MM.1S (cell line): Measurements from ENCODE around the gene SCUBE2.

Experiments used
- DNase-seq: peaks from one replicate; pipeline ENCODE4 v3.0.0-alpha.2; 2015
- H2AFZ ChIP-seq: fragments of 300-600 bp; sonication (generic); 2 replicates; pipeline ENCODE4 v1.6.0; 2016; ENCODE audit warnings: antibody characterized with exemption, low read length
- H3F3A ChIP-seq: fragments of 300-600 bp; sonication (generic); 2 replicates; pipeline ENCODE4 v1.6.1; 2016; ENCODE audit warnings: mild to moderate bottlenecking, antibody characterized with exemption, low read length, moderate library complexity, mixed read lengths; ENCODE audit not compliant: insufficient read depth
- H3K27ac ChIP-seq: fragments of 300-600 bp; sonication (generic); 2 replicates; pipeline ENCODE4 v1.5.1; 2016; ENCODE audit warnings: mild to moderate bottlenecking, low read length
- H3K27me3 ChIP-seq: fragments of 300-600 bp; sonication (generic); replicated peaks from 2 replicates; pipeline ENCODE4 v1.6.0; 2016; ENCODE audit warnings: low read length; ENCODE audit not compliant: insufficient read depth
- H3K36me3 ChIP-seq: fragments of 300-600 bp; sonication (generic); replicated peaks from 2 replicates; pipeline ENCODE4 v1.6.1; 2016; ENCODE audit warnings: mild to moderate bottlenecking, low read length, mixed read lengths; ENCODE audit not compliant: insufficient read depth
- H3K4me1 ChIP-seq: fragments of 300-600 bp; sonication (generic); 2 replicates; pipeline ENCODE4 v1.6.1; 2016; ENCODE audit warnings: low read length, mixed read lengths
- H3K4me2 ChIP-seq: fragments of 300-600 bp; sonication (generic); 2 replicates; pipeline ENCODE4 v1.6.0; 2016; ENCODE audit warnings: low read depth, low read length
- H3K4me3 ChIP-seq: fragments of 300-600 bp; sonication (generic); 2 replicates; pipeline ENCODE4 v1.5.1; 2016; ENCODE audit warnings: low read length, mixed read lengths
- H3K79me2 ChIP-seq: fragments of 300-600 bp; sonication (generic); 2 replicates; pipeline ENCODE4 v1.6.1; 2016; ENCODE audit warnings: mixed run types, low read length, mixed read lengths
- H3K9ac ChIP-seq: fragments of 300-600 bp; sonication (generic); 2 replicates; pipeline ENCODE4 v1.6.1; 2016; ENCODE audit warnings: low read length, mixed read lengths
- H3K9me2 ChIP-seq: fragments of 300-600 bp; sonication (generic); replicated peaks from 2 replicates; pipeline ENCODE4 v1.6.1; 2016; ENCODE audit warnings: mild to moderate bottlenecking, low read length, mixed read lengths; ENCODE audit not compliant: insufficient read depth
- H3K9me3 ChIP-seq: fragments of 300-600 bp; sonication (generic); replicated peaks from 2 replicates; pipeline ENCODE4 v1.6.1; 2016; ENCODE audit warnings: mild to moderate bottlenecking, low read length, mixed read lengths; ENCODE audit not compliant: insufficient read depth
- H4K20me1 ChIP-seq: fragments of 300-600 bp; sonication (generic); 2 replicates; pipeline ENCODE4 v1.6.1; 2016; ENCODE audit warnings: mild to moderate bottlenecking, low read length, moderate library complexity, mixed read lengths; ENCODE audit not compliant: insufficient read depth
- CTCF ChIP-seq: fragments of 300-600 bp; sonication (generic); IDR thresholded peaks from 2 replicates; pipeline ENCODE4 v1.5.1; 2016; ENCODE audit warnings: antibody characterized with exemption, low read length, mixed read lengths
- EZH2 ChIP-seq: fragments of 300-600 bp; sonication (generic); optimal IDR thresholded peaks from 2 replicates; pipeline ENCODE3; 2017; ENCODE audit warnings: low read depth, mild to moderate bottlenecking, antibody characterized with exemption, low read length, mixed read lengths
- EZH2phosphoT487 ChIP-seq: fragments of 300-600 bp; sonication (generic); IDR thresholded peaks from 2 replicates; pipeline ENCODE4 v1.6.1; 2018; ENCODE audit warnings: antibody characterized with exemption, low read length

The SCUBE2 gene

GRCh38 chr11:9123595-9124304 lies 32.4 kb upstream of the SCUBE2 start:
- no peaks in the 10 kb centered on the region for H3K36me3 ChIP-seq
- H3K4me2 ChIP-seq: no peak overlapping the region
- no peaks in the 10 kb centered on the region for H3K27me3 ChIP-seq
- no peaks in the 10 kb centered on the region for H3F3A ChIP-seq
- H3K27ac ChIP-seq: no peak overlapping the region
- H3K9me3 ChIP-seq: no peaks in the 10 kb centered on the region
- DNase-seq: no peak
- TF ChIP-seq CTCF (no peak), EZH2phosphoT487 (no peak), EZH2 (no peak)
- no peak overlapping the region for H3K4me3 ChIP-seq
- H4K20me1 ChIP-seq: no peaks in the 10 kb centered on the region
- no peaks in the 10 kb centered on the region for H3K79me2 ChIP-seq
- H3K4me1 ChIP-seq: no peaks in the 10 kb centered on the region
- H3K9ac ChIP-seq: no peak overlapping the region
- no peaks in the 10 kb centered on the region for H3K9me2 ChIP-seq
- H2AFZ ChIP-seq: no peak overlapping the region

- H3F3A ChIP-seq: no peaks in the 10 kb centered on the region
- H3K9me3 ChIP-seq: no peaks in the 10 kb centered on the region
- no peaks in the 10 kb centered on the region for H3K9me2 ChIP-seq
- no peaks in the 10 kb centered on the region for H4K20me1 ChIP-seq
- no peak overlapping the region for H2AFZ ChIP-seq
- H3K27ac ChIP-seq: no peak overlapping the region
- TF ChIP-seq EZH2 (no peak), EZH2phosphoT487 (no peak), CTCF (no peak)
- no peaks in the 10 kb centered on the region for H3K79me2 ChIP-seq
- H3K36me3 ChIP-seq: no peaks in the 10 kb centered on the region
- DNase-seq: no peak
- no peaks in the 10 kb centered on the region for H3K27me3 ChIP-seq
- no peak overlapping the region for H3K4me3 ChIP-seq
- no peaks in the 10 kb centered on the region for H3K4me1 ChIP-seq
- no peak overlapping the region for H3K9ac ChIP-seq
- H3K4me2 ChIP-seq: no peak overlapping the region
Measured at GRCh38 chr11:9121469-9121796, 30.0 kb upstream of the SCUBE2 start.

- Histone ChIP-seq H3K9me2 (no peaks in the 10 kb centered on the region), H3K27ac (no peak overlapping the region), H3K4me2 (no peak overlapping the region), H3K4me3 (no peak overlapping the region), H3K79me2 (no peaks in the 10 kb centered on the region), H3K9ac (no peak overlapping the region), H3K27me3 (no peaks in the 10 kb centered on the region), H3F3A (no peaks in the 10 kb centered on the region), H3K4me1 (no peaks in the 10 kb centered on the region), H4K20me1 (no peaks in the 10 kb centered on the region), H2AFZ (no peak overlapping the region), H3K9me3 (no peaks in the 10 kb centered on the region), H3K36me3 (no peaks in the 10 kb centered on the region)
- DNase-seq: no peak
- no peak for TF ChIP-seq EZH2phosphoT487
- TF ChIP-seq CTCF: peak; percentile 41
Measured at GRCh38 chr11:9120664-9121468, 29.5 kb upstream of the SCUBE2 start.
